BJ (cell line): ENCODE measurements around the gene ZSCAN31. TPM values are rescaled to one million over a fixed set of nuclear protein-coding genes. Genes with fewer than 3 reads are reported as not detected.

Experiments used
- CTCF ChIA-PET: fragments of 350-600 bp; formaldehyde crosslinking; extraction: SDS; loops from one replicate; lab custom pipeline; 2021; ENCODE audit warnings: antibody characterized with exemption, inconsistent platforms; lab: Yijun Ruan, JAX
- POLR2A ChIA-PET: fragments of 300-600 bp; sonication (Branson Sonifier 250); formaldehyde crosslinking; extraction: SDS; loops from one replicate; lab custom pipeline; 2021; ENCODE audit warnings: antibody characterized with exemption; lab: Charles Lee
- DNase-seq: peaks from one replicate; pipeline ENCODE4 v3.0.0-alpha.2; 2011; ENCODE audit warnings: low read depth
- H3K27me3 ChIP-seq: 2 replicates; pipeline ENCODE4 v1.6.0; 2011; ENCODE audit warnings: low read length; ENCODE audit not compliant: control insufficient read depth, insufficient read depth
- H3K36me3 ChIP-seq: 2 replicates; pipeline ENCODE4 v1.5.1; 2011; ENCODE audit warnings: low read length; ENCODE audit not compliant: control insufficient read depth, insufficient read depth
- H3K4me3 ChIP-seq: 2 replicates; pipeline ENCODE4 v1.5.1; 2011; ENCODE audit warnings: low read depth, mild to moderate bottlenecking, control low read depth, low read length
- CTCF ChIP-seq: IDR thresholded peaks from 2 replicates; pipeline ENCODE4 v1.5.1; 2011; ENCODE audit warnings: low read depth, mild to moderate bottlenecking, control low read depth, inconsistent platforms, low read length, moderate library complexity; ENCODE audit not compliant: insufficient read depth
- polyA plus RNA-seq: library from polyadenylated mRNA; depleted of rRNA; stranded (reverse); fragments of >200 nt; gene quantifications from 2 replicates; pipeline ENCODE4 v1.2.3, GENCODE V29; 2011

The ZSCAN31 gene
- polyA plus RNA-seq, 1 experiment, result 1.7 TPM

GRCh38 chr6:28337121-28337520 lies 1.2 kb upstream of the ZSCAN31 start:
- Histone ChIP-seq H3K36me3 (no peaks in the 10 kb centered on the region), H3K4me3 (no peak overlapping the region), H3K27me3 (peaks cover 1% of the 10 kb centered on the region; the same call in 1 of the 2 replicates)
- POLR2A ChIA-PET, result no interaction called here
- TF ChIP-seq CTCF, result no peak
- CTCF ChIA-PET, result interaction anchor here (0.6 to 2.4 kb wide), 2 partner anchors 19 kb away, joined by 3 to 8 read pairs; no protein-coding TSS in a partner anchor
- DNase-seq, result no peak

GRCh38 chr6:28336284-28337120 lies 554 bp upstream of the ZSCAN31 start:
- TF ChIP-seq CTCF, result no peak
- Histone ChIP-seq H3K27me3 (no peaks in the 10 kb centered on the region), H3K36me3 (no peaks in the 10 kb centered on the region), H3K4me3 (peak overlapping the region; percentile 68)
- ChIA-PET POLR2A (no interaction called here), CTCF (interaction anchor here (2.4 kb wide), 1 partner anchor 19 kb away, joined by 8 read pairs; no protein-coding TSS in a partner anchor)
- DNase-seq, result no peak

GRCh38 chr6:28335040-28335563 lies 846 bp downstream of the ZSCAN31 start:
- no peak for DNase-seq
- peak overlapping the region; percentile 68 for H3K4me3 ChIP-seq
- no peak for TF ChIP-seq CTCF
- no peaks in the 10 kb centered on the region for H3K36me3 ChIP-seq
- no peaks in the 10 kb centered on the region for H3K27me3 ChIP-seq
- ChIA-PET CTCF (interaction anchor here (0.9 to 2.4 kb wide), 2 partner anchors 13 to 21 kb away, joined by 3 to 8 read pairs; no protein-coding TSS in a partner anchor), POLR2A (interaction anchor here (0.5 to 0.9 kb wide), 3 partner anchors 21 to 1606 kb away, joined by 3 read pairs; no protein-coding TSS in a partner anchor)

- ChIA-PET CTCF (interaction anchor here (2.4 kb wide), 1 partner anchor 21 kb away, joined by 8 read pairs; no protein-coding TSS in a partner anchor), POLR2A (no interaction called here)
- TF ChIP-seq CTCF, result no peak
- no peak for DNase-seq
- H3K36me3 ChIP-seq, result no peaks in the 10 kb centered on the region
- no peak overlapping the region for H3K4me3 ChIP-seq
- no peaks in the 10 kb centered on the region for H3K27me3 ChIP-seq
Observed at GRCh38 chr6:28334286-28335039, 1.5 kb downstream of the ZSCAN31 start.

GRCh38 chr6:28333599-28334018 lies 2.3 kb downstream of the ZSCAN31 start:
- TF ChIP-seq CTCF, result no peak
- ChIA-PET POLR2A (no interaction called here), CTCF (no interaction called here)
- no peaks in the 10 kb centered on the region for H3K36me3 ChIP-seq
- no peak overlapping the region for H3K4me3 ChIP-seq
- DNase-seq, result no peak
- H3K27me3 ChIP-seq, result no peaks in the 10 kb centered on the region
